HG02642 (cell line): Measurements from ENCODE around the gene PODXL.

Experiments
- ATAC-seq: cut with Tn5 transposase; IDR thresholded peaks from one replicate; pipeline ENCODE4 v1.9.1; 2021; ENCODE audit warnings: mild to moderate bottlenecking; ENCODE audit not compliant: unreplicated experiment, poor library complexity

Gene PODXL

GRCh38 chr7:131556053-131556908, at the start of gene PODXL:
Gene PODXL (minus strand): TSS chr7:131556628. CDS start chr7:131556359, 269 bp downstream.
- ATAC-seq, result peak; percentile 70

GRCh38 chr7:131605280-131605878, 49.0 kb upstream of the PODXL start:
- no peak for ATAC-seq

DNA sequence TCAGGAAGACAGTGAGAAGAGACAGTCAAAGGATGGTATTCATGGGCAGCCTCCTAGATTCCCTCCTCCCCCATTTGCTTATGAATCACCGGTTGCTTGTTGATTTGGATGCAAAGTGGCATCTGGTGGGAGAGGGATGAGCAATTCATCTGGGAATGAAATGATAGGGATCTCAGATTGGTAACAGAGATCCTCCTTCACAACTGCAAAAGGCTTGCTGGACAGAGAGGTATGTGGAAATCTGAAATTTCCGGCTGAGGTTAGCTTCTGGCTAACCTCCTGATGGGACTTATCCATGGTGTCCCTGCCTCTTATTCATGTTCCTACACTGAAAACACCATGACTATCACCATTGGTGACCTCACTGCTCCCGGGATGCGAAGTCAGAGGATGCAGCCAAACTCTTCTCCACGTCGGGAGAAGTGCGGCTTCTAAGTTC, 48.4 kb upstream of the PODXL start:
- ATAC-seq, result no peak

GRCh38 chr7:131603932-131604331, 47.5 kb upstream of the PODXL start:
- no peak for ATAC-seq

DNA sequence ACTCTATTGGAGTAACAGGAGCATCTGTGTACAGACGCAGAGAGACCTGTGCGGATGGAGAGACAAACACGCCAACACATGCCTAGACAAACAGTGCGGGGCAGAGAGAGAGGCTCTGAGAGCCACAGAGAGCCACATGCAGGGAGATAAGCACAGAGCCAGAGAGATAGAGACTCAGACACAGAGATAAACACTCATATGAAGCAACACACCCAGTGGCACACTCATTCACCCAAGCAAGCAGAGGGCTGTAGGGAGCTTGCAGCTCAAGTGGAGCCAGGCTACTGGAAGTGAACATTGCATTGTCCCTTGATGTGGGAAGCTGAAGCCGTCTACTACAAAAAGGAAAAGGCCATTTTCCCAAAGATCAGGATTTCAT, 46.6 kb upstream of the PODXL start:
- no peak for ATAC-seq

DNA sequence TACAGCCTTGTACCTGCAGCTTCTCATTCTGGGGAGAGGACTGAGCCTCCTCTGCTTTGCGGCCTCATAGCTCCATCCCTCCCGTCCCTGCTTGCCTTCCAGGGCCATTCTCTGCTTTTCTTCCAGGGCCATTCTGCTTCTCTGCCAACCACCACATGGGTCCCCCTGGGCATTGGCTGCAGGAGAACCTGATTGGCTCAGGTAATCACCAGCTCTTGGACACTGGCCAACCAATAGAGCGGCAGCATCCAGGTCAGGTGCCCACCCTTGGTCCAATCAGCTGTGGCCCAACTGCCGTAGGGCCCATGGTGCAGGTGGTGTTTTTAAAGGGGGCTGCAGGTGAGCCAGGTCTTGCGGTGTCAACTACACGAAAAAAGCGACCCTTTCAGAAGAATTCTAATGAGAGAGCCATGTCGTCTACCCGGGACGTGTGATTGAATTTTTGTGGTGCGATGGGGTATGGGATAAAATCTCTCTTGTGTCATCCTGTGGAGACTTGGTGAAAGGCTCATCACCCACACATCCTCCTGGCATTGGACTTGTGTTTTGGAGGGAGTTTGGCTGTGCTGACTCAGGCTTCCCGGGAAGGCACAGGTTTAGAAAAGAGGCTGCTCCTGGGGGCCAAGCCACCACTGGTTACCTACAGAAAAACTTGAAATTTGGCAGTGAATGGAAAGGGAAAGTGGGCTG, 46.0 kb upstream of the PODXL start:
- ATAC-seq, result no peak

- no peak for ATAC-seq
Observed at GRCh38 chr7:131600085-131600881, 43.9 kb upstream of the PODXL start.

DNA sequence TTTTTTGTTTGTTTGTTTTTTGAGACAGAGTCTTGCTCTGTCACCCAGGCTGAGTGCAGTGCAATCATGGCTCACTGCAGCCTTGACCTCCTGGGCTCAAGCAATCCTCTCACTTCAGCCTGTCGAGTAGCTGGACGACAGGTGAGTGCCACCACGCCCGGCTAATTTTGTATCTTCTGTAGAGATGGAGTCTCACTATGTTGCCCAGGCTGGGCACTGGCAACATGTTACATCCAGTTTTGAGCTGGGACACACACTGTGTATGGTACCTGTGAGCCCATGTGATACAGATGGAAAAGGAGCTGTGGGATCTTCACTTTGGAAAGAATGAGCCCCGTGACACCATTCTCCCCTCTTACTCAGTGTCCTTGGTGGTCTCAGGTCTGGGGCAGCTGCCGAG, 40.4 kb upstream of the PODXL start:
- no peak for ATAC-seq

GRCh38 chr7:131595699-131596098, 39.3 kb upstream of the PODXL start:
- ATAC-seq, result no peak

GRCh38 chr7:131591687-131592319, 35.4 kb upstream of the PODXL start:
- no peak for ATAC-seq

DNA sequence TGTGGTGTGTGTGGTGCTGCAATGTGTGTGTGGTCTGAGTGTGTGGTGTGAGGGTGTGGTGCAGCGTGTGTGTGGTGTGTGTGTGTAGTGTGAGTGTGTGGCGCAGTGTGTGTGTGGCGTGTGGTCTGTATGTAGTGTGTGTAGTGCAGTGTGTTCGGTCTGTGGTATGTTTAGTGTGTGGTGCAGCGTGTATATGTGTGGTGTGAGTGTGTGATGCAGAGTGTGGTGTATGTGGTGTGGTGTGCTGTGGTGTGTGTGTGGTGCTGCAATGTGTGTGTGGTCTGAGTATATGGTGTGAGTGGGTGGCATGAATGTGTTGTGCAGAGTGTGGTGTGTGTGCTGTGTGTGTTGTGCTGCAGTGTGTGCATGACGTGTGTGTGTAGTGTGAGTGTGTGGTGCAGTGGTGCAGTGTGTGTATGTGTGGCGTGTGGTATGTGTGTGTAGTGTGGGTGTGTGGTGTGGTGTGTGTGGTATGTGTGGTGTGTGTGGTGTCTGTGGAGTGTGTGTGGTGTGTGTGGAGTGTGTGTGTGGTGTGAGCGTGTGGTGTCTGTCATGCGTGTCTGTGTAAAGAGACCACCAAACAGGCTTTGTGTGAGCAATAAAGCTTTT, 31.0 kb upstream of the PODXL start:
- ATAC-seq, result no peak

DNA sequence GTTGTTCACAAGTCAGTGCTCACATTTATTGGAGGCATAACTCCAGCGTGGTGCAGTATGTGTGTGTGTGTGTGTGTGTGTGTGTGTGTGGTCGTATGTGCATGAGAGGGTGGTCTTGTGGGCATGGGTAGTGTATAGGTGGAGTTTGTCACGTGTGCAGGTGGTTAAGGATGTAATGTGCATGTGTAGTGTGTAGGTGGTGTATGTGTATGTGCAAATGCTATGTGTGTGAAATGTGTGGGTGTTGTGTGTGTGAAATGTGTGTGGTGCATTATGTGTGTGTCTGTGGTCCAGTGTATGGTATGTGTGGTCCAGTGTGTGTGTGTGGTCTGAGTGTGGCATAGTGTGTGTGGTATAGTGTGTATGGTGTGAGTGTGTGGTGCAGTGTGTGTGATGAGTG, 30.3 kb upstream of the PODXL start:
- ATAC-seq, result no peak

DNA sequence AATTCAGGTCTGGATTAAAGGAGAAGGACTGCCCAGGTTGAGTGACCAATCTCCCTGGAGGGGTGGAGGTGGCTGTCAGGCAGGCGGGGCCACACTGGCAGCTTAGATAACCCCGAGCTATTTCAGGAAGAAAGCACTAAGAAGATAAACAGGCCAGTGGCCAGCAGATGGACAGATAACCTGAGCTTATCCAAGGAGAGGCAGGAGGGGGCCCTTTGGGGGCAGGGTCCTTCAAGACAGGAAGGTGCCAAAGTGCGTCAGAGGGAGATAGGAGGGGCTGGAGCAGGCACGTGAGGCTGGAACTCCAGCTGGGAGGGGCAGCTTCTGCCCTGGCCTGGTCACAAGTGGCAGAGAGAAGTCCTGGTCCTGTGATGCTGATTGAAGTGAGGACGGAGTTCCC, 29.8 kb upstream of the PODXL start:
- ATAC-seq, result no peak

GRCh38 chr7:131583430-131583829, 27.0 kb upstream of the PODXL start:
- ATAC-seq, result no peak

DNA sequence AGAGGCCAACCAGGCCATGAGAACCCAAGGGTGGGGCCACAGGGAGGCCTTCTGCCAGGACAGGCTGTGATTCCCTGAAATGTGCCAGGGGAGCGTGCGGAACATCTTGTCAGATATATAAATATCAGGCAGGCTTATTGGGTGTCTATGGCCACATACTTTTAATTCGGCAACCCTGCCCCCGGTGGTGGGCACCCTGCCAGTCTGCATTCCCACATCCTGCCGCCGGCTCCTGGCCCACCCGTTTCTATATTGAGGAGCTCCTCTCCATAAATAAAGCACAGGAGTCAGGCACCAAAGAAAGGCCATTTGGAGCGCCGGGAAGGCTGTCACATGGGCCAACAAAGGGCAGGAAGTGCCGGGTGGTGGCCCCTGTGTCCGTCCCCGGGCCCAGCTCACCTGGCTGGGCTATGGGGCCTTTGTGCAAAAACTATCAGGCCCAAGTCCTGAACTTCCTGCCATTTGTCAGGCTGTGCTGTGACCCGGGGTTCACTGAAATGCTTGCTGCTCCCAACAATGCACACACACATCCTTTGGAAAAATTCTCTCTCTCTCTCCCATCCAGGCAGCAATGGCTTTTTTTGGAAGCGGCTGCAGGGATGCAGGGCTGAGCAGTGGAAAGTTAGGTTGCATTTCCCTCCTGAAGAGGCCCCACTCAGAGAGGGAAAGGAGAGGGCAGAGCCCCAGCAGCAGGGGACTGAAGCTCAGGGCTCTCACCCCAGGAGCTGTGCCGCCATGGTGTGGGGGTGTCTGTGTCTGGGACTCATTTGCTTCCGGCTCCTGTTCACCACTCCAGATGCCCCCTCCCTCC, 25.0 kb upstream of the PODXL start:
- ATAC-seq, result no peak

DNA sequence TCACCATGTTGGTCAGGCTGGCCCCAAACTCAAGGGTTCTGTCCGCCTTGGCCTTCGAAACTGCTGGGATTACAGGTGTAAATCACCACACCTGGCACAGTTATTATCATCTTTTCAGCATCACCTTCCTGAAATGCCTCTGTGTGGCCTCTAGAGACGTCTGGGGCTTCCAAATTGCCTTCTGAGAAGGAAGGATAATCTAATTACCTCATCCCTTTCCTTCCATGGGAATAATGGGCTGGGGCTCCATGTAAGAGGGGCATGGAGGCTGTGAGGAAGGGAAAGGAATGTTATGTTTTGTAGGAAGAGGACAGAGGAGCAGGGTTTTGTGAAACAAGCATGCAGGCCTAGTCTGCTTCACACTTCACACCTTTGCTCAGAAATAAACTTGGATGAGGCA, 22.2 kb upstream of the PODXL start:
- no peak for ATAC-seq

DNA sequence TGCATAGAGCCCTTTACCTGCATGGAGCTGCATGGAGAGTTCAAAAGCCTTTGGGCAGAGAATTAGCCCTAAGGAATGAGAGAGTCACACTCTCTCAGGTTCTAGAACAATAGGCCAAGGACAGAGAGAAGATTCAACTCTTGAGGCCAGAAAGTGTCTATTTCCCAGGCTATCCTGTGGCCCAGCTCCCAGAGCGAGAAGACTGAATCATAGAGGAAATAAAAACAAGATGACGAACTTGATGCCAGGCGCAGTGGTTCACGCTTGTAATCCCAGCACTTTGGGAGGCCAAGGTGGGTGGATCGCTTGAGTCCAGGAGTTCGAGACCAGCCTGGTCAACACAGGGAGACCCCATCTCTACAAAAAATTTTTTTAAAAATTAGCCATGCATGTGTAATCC, 18.3 kb upstream of the PODXL start:
- no peak for ATAC-seq

GRCh38 chr7:131570401-131570800, 14.0 kb upstream of the PODXL start:
- no peak for ATAC-seq

GRCh38 chr7:131568970-131569369, 12.5 kb upstream of the PODXL start:
- ATAC-seq, result no peak
